ENCODE data around the gene CDC42SE2. TPM values are rescaled to one million over a fixed set of nuclear protein-coding genes. Genes with fewer than 3 reads are reported as not detected.

The CDC42SE2 gene
- total RNA-seq, 1 donor from 2014 or later, result 27.8 TPM

DNA sequence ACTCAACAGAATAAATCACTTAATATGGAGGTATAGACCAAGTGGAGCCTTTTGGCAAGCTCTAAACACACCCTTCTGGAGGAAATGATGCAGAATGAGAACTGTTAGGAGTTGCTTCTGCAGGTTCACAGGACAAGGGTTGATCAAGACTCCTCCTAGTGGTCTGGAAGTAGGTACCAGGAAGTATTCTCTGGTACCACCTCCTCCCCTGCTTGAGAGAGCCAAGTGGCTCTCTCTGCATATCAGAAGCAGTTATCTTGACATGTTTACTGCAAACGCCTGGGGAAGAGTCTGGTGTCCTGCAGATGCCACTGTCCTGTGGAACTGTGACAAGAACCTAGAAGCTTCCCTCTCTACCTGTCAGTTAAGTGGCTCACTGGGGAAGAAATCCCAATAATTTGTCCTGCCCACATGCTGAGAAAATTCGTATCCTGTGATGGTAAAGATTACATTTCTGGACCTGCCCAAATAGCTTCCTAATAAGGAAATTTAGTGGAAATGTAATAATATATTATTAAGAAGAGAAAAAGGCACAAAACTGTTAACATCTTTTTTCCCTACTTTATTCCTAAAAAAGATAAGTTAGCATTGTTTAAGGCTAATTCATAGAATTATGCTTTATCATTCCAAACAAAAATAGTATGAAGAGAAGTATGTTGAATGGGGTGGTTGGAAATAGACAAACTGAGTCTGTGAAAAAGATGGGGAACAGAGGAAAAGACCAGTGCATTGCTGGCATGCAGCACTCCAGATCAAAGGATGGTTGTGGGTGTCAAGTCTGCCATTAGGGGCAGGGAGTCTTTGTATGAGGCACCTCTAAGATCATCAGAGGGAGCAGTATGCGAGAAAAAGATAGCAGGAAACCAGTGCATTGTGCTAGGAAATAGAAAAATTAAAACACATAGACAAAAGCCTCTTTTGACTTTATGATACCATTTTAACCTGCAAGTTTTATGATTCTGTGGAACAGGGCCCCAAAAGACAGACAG, 118.8 kb downstream of the CDC42SE2 start:
- DNase-seq (ENCODE audit: extremely low spot score, unreplicated experiment), result no peak
- no peaks in the 10 kb centered on the region for H3K27me3 Mint-ChIP-seq
- peaks cover 28% of the 10 kb centered on the region for H3K4me1 Mint-ChIP-seq (ENCODE audit: unreplicated experiment)

GRCh38 chr5:131384173-131384572, 120.3 kb downstream of the CDC42SE2 start:
- H3K9me3 Mint-ChIP-seq, result no peaks in the 10 kb centered on the region
- H3K4me3 Mint-ChIP-seq, result no peak overlapping the region
- H3K36me3 Mint-ChIP-seq, result peaks cover 10% of the 10 kb centered on the region
- DNase-seq (ENCODE audit: extremely low spot score, unreplicated experiment), result no peak
- H3K27ac Mint-ChIP-seq, result no peak overlapping the region
- no peak for TF ChIP-seq CTCF (conservative IDR thresholded peaks at IDR 0.05)
- H3K4me1 Mint-ChIP-seq (ENCODE audit: unreplicated experiment), result peaks cover 19% of the 10 kb centered on the region
- H3K27me3 Mint-ChIP-seq, result no peaks in the 10 kb centered on the region

More for the DNA sequence above, 118.8 kb downstream of the CDC42SE2 start:
- Mint-ChIP-seq H3K4me3 (no peak overlapping the region), H3K27ac (no peak overlapping the region), H3K9me3 (no peaks in the 10 kb centered on the region), H3K36me3 (peaks cover 10% of the 10 kb centered on the region)
- peak; percentile 68 for TF ChIP-seq CTCF (conservative IDR thresholded peaks at IDR 0.05)

GRCh38 chr5:131384616-131385214, 120.9 kb downstream of the CDC42SE2 start:
- TF ChIP-seq CTCF (conservative IDR thresholded peaks at IDR 0.05), result no peak
- H3K9me3 Mint-ChIP-seq, result no peaks in the 10 kb centered on the region
- peaks cover 11% of the 10 kb centered on the region for H3K36me3 Mint-ChIP-seq
- no peak for DNase-seq (ENCODE audit: extremely low spot score, unreplicated experiment)
- no peaks in the 10 kb centered on the region for H3K27me3 Mint-ChIP-seq
- no peak overlapping the region for H3K27ac Mint-ChIP-seq
- no peak overlapping the region for H3K4me3 Mint-ChIP-seq
- H3K4me1 Mint-ChIP-seq (ENCODE audit: unreplicated experiment), result peaks cover 17% of the 10 kb centered on the region

- H3K27me3 Mint-ChIP-seq, result no peaks in the 10 kb centered on the region
- no peak for DNase-seq (ENCODE audit: extremely low spot score, unreplicated experiment)
- TF ChIP-seq CTCF (conservative IDR thresholded peaks at IDR 0.05), result no peak
- no peak overlapping the region for H3K27ac Mint-ChIP-seq
- H3K9me3 Mint-ChIP-seq, result no peaks in the 10 kb centered on the region
- no peak overlapping the region for H3K4me3 Mint-ChIP-seq
- H3K4me1 Mint-ChIP-seq (ENCODE audit: unreplicated experiment), result peaks cover 12% of the 10 kb centered on the region
- peaks cover 20% of the 10 kb centered on the region for H3K36me3 Mint-ChIP-seq
Observed at GRCh38 chr5:131386124-131386523, 122.3 kb downstream of the CDC42SE2 start.

- no peak for TF ChIP-seq CTCF (conservative IDR thresholded peaks at IDR 0.05)
- peaks cover 12% of the 10 kb centered on the region for H3K4me1 Mint-ChIP-seq (ENCODE audit: unreplicated experiment)
- H3K36me3 Mint-ChIP-seq, result peaks cover 18% of the 10 kb centered on the region
- H3K4me3 Mint-ChIP-seq, result no peak overlapping the region
- H3K9me3 Mint-ChIP-seq, result no peaks in the 10 kb centered on the region
- no peaks in the 10 kb centered on the region for H3K27me3 Mint-ChIP-seq
- H3K27ac Mint-ChIP-seq, result peak overlapping the region; percentile 50
- DNase-seq (ENCODE audit: extremely low spot score, unreplicated experiment), result no peak
Observed at GRCh38 chr5:131386779-131387178, 122.9 kb downstream of the CDC42SE2 start.

Measured in type B pancreatic cell (in vitro differentiated cells).